CD14-positive monocyte (primary cell): ENCODE measurements around the gene RPTOR. TPM values are rescaled to one million over a fixed set of nuclear protein-coding genes. Genes with fewer than 3 reads are reported as not detected.

ENCODE experiments used
- DNase-seq, 3 donors: peaks; one replicate each; pipeline ENCODE4 v3.0.0-alpha.2; 2011 to 2022
- H2AFZ ChIP-seq: 2 replicates; pipeline ENCODE4 v1.6.0; 2012; ENCODE audit warnings: mild to moderate bottlenecking, low read depth, low read length, inconsistent platforms; ENCODE audit not compliant: insufficient read depth, poor library complexity, severe bottlenecking
- H3K27ac ChIP-seq, 2 donors: 1 replicate in 1 of 2; 2 replicates in 1 of 2; pipeline ENCODE4 v1.5.1; 2012 to 2013; ENCODE audit warnings: low read length in 2 of 2, control low read depth in 1 of 2, inconsistent platforms in 1 of 2, low read depth in 1 of 2, mild to moderate bottlenecking in 1 of 2
- H3K27me3 ChIP-seq, 2 donors: one replicate each; pipeline versions ENCODE4 v1.6.0 to v1.6.1; 2011 to 2013; ENCODE audit warnings: low read length in 2 of 2; ENCODE audit not compliant: control insufficient read depth in 2 of 2, insufficient read depth in 2 of 2
- H3K36me3 ChIP-seq, 2 donors: replicated peaks in 1 of 2; 1 replicate in 1 of 2; 2 replicates in 1 of 2; pipeline versions ENCODE4 v1.5.1 to v1.6.1; 2012 to 2013; ENCODE audit warnings: low read length in 2 of 2, control low read depth in 1 of 2, inconsistent platforms in 1 of 2, mild to moderate bottlenecking in 1 of 2; ENCODE audit not compliant: insufficient read depth in 2 of 2, control insufficient read depth in 1 of 2
- H3K4me1 ChIP-seq, 2 donors: 1 replicate in 1 of 2; 2 replicates in 1 of 2; pipeline versions ENCODE4 v1.5.1 to v1.6.1; 2012 to 2013; ENCODE audit warnings: low read length in 2 of 2, control low read depth in 1 of 2, inconsistent platforms in 1 of 2, mild to moderate bottlenecking in 1 of 2, moderate library complexity in 1 of 2; ENCODE audit not compliant: insufficient read depth in 2 of 2, control insufficient read depth in 1 of 2
- H3K4me2 ChIP-seq: replicated peaks from 2 replicates; pipeline ENCODE3; 2012; ENCODE audit warnings: low read length, moderate library complexity, mild to moderate bottlenecking; ENCODE audit not compliant: poor library complexity, severe bottlenecking; ENCODE audit errors: extremely low read depth
- H3K4me3 ChIP-seq, 3 experiments: fragments of 200-600 bp in 1 of 3; sonication (generic) in 1 of 3; replicated peaks in 1 of 3; 1 replicate in 2 of 3; 2 replicates in 1 of 3; pipeline ENCODE4 v1.5.1; 2011 to 2013; ENCODE audit warnings: low read length in 3 of 3, mild to moderate bottlenecking in 3 of 3, control low read depth in 2 of 3, low read depth in 2 of 3, inconsistent platforms in 1 of 3, moderate library complexity in 1 of 3
- H3K79me2 ChIP-seq: 2 replicates; pipeline ENCODE4 v1.6.0; 2012; ENCODE audit warnings: mild to moderate bottlenecking, control low read depth, inconsistent platforms, low read length, moderate library complexity; ENCODE audit not compliant: insufficient read depth
- H3K9ac ChIP-seq: 2 replicates; pipeline ENCODE4 v1.6.0; 2017; ENCODE audit warnings: low read length, mild to moderate bottlenecking; ENCODE audit not compliant: insufficient read depth, poor library complexity, severe bottlenecking
- H3K9me3 ChIP-seq, 2 donors: replicated peaks in 1 of 2; 1 replicate in 1 of 2; 2 replicates in 1 of 2; pipeline versions ENCODE4 v1.5.1 to v1.6.1; 2012 to 2013; ENCODE audit warnings: low read length in 2 of 2, control low read depth in 1 of 2; ENCODE audit not compliant: control insufficient read depth in 1 of 2, insufficient read depth in 1 of 2
- H4K20me1 ChIP-seq: 2 replicates; pipeline ENCODE4 v1.6.0; 2012; ENCODE audit warnings: mild to moderate bottlenecking, low read length, control low read depth, moderate library complexity; ENCODE audit not compliant: insufficient read depth
- H3K27ac Mint-ChIP-seq, 7 donors: one replicate each; pipeline ENCODE4 v1.8.0; 2020; ENCODE audit warnings: mild to moderate bottlenecking in 7 of 7, mixed read lengths in 7 of 7, moderate library complexity in 6 of 7, inconsistent platforms in 2 of 7
- H3K27me3 Mint-ChIP-seq, 3 donors: one replicate each; pipeline ENCODE4 v1.8.0; 2021 to 2022; ENCODE audit warnings: low read depth in 3 of 3, mild to moderate bottlenecking in 3 of 3, mixed read lengths in 3 of 3, moderate library complexity in 3 of 3, inconsistent platforms in 1 of 3
- H3K36me3 Mint-ChIP-seq, 2 donors: one replicate each; pipeline ENCODE4 v1.8.0; 2020; ENCODE audit warnings: mixed read lengths in 2 of 2, inconsistent platforms in 1 of 2, mild to moderate bottlenecking in 1 of 2
- H3K4me1 Mint-ChIP-seq: one replicate; pipeline ENCODE4 v1.8.0; 2020; ENCODE audit warnings: mild to moderate bottlenecking, mixed read lengths
- H3K4me3 Mint-ChIP-seq, 2 donors: one replicate each; pipeline ENCODE4 v1.8.0; 2020; ENCODE audit warnings: mild to moderate bottlenecking in 2 of 2, mixed read lengths in 2 of 2, moderate library complexity in 1 of 2
- H3K9me3 Mint-ChIP-seq, 7 donors: one replicate each; pipeline ENCODE4 v1.8.0; 2020 to 2022; ENCODE audit warnings: mixed read lengths in 7 of 7, mild to moderate bottlenecking in 6 of 7, moderate library complexity in 6 of 7, inconsistent platforms in 2 of 7
- CTCF ChIP-seq: fragments of 200-600 bp; IDR thresholded peaks from one replicate; pipeline ENCODE4 v1.8.0; 2022; ENCODE audit warnings: antibody characterized with exemption, mild to moderate bottlenecking
- WGBS: methylation state at CpG from one replicate; pipeline ENCODE4 v1.1.5; 2013; ENCODE audit warnings: missing lambda C conversion rate; ENCODE audit not compliant: insufficient coverage; 5-methylcytosine and 5-hydroxymethylcytosine counted together
- intact Hi-C, 2 donors: fragments of 100-400 bp; cut with micrococcal nuclease; formaldehyde crosslinking; loops; one replicate each; pipeline versions ENCODE4 v1.15.0 to v1.15.1; 2023
- polyA plus RNA-seq, 3 donors: library from polyadenylated mRNA; depleted of rRNA in 1 of 3; unstranded in 2 of 3; stranded (reverse) in 1 of 3; fragments of 300-500 nt in 2 of 3; fragments of >200 nt in 1 of 3; fragmentation: Illumina TruSeq in 2 of 3; gene quantifications; 1 replicate in 2 of 3; 2 replicates in 1 of 3; pipeline ENCODE4 v1.2.3, GENCODE V29; 2012 to 2021

The RPTOR gene
- polyA plus RNA-seq, 3 donors: 1.1 to 8.7 (median 2.6) TPM

DNA sequence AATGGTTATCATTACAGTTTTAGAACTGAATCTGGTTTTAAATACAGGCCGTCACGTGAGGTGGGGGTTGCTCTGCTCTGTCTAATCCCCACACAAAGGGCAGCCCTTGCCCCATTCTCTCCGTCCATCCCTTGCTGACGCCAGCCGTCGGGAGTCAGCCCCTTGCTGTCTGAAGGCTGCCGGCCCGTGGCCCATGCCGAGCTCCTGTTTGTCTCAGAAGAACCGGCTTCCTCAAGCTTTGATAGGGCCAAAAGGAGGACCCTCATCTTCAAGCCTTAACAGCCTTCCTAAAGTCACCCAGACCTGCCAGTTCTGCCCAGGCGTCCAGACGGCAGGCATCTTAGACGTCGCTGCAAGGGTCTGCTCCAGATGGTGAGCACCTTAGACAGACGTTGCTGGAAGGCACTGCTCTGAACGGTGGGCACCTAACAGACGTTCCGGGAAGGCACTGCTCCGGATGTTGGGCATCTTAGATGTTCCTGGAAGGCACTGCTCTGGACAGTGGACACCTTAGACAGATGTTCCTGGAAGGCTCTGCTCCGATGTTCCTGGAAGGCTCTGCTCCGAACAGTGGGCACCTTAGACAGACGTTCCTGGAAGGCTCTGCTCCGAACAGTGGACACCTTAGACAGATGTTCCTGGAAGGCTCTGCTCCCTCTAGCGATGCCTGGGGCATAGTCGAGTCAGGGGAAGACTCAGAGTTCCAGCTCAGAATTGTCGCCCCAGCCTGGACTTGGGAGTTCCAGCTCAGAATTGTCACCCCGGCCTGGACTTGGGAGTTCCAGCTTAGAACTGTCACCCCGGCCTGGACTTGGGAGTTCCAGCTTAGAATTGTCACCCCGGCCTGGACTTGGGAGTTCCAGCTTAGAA is 411.9 kb downstream of the RPTOR start:
- WGBS: 92% methylated on average over 25 of the region's 29 CpGs
- H3K27ac Mint-ChIP-seq: peak overlapping the region in 2 of 7 donors; percentile 3 to 31

GRCh38 chr17:80957461-80957941 is 412.9 kb downstream of the RPTOR start:
- Mint-ChIP-seq H3K27ac (peak overlapping the region in 2 of 7 donors; percentile 35 to 79), H3K36me3 (peaks cover 7 to 18% of the 10 kb centered on the region in 2 donors)
- no peak overlapping the region for H3K9ac ChIP-seq

More for the DNA sequence above, 411.9 kb downstream of the RPTOR start:
- peaks cover 7 to 9% of the 10 kb centered on the region in 2 donors for H3K36me3 ChIP-seq
- H3K4me3 ChIP-seq: no peak overlapping the region
- no peaks in the 10 kb centered on the region for H3K9me3 Mint-ChIP-seq
- H3K27me3 ChIP-seq: no peaks in the 10 kb centered on the region
- H3K9me3 ChIP-seq: no peaks in the 10 kb centered on the region
- no peaks in the 10 kb centered on the region for H3K4me1 Mint-ChIP-seq
- H3K36me3 Mint-ChIP-seq: peaks cover 12 to 22% of the 10 kb centered on the region in 2 donors
- no peak for TF ChIP-seq CTCF
- H3K4me1 ChIP-seq: no peaks in the 10 kb centered on the region
- H4K20me1 ChIP-seq: no peaks in the 10 kb centered on the region
- DNase-seq: no peak
- no peak overlapping the region for H3K27ac ChIP-seq
- H3K9ac ChIP-seq: no peak overlapping the region
- intact Hi-C loops: no loop called here
- H3K4me2 ChIP-seq: no peak overlapping the region
- H3K79me2 ChIP-seq: no peaks in the 10 kb centered on the region
- no peak overlapping the region for H2AFZ ChIP-seq
- H3K27me3 Mint-ChIP-seq: no peaks in the 10 kb centered on the region
- H3K4me3 Mint-ChIP-seq: no peak overlapping the region

More at GRCh38 chr17:80957461-80957941, 412.9 kb downstream of the RPTOR start:
- peaks cover 0 to 4% of the 10 kb centered on the region in 2 donors for H3K36me3 ChIP-seq
- H3K27ac ChIP-seq: no peak overlapping the region
- no peak overlapping the region for H3K4me3 ChIP-seq
- no peaks in the 10 kb centered on the region for H3K79me2 ChIP-seq
- no peaks in the 10 kb centered on the region for H3K9me3 Mint-ChIP-seq
- no peaks in the 10 kb centered on the region for H3K4me1 ChIP-seq
- no peak for DNase-seq
- H3K9me3 ChIP-seq: no peaks in the 10 kb centered on the region
- no peak overlapping the region for H3K4me3 Mint-ChIP-seq
- WGBS: 96% methylated on average over 12 of the region's 12 CpGs
- no peak overlapping the region for H3K4me2 ChIP-seq
- intact Hi-C loops: no loop called here
- no peaks in the 10 kb centered on the region for H3K4me1 Mint-ChIP-seq
- no peaks in the 10 kb centered on the region for H3K27me3 ChIP-seq
- no peaks in the 10 kb centered on the region for H4K20me1 ChIP-seq
- H2AFZ ChIP-seq: no peak overlapping the region
- TF ChIP-seq CTCF: no peak
- no peaks in the 10 kb centered on the region for H3K27me3 Mint-ChIP-seq
